Left colon (tissue), 2 donors: Measurements from ENCODE around the gene SLC17A2. TPM values are rescaled to one million over a fixed set of nuclear protein-coding genes. Genes with fewer than 3 reads are reported as not detected.

ENCODE experiments used
- ATAC-seq: fragments of 200-7000 bp; cut with Tn5 transposase; one replicate; pipeline ENCODE4 v1.9.1; 2020; ENCODE audit warnings: mild to moderate bottlenecking, moderate library complexity
- DNase-seq, 2 donors: peaks; one replicate each; pipeline ENCODE4 v3.0.0-alpha.2; 2020
- intact Hi-C, 2 donors: fragments of 100-400 bp; cut with DNase I in 1 of 2; cut with micrococcal nuclease in 1 of 2; formaldehyde crosslinking; loops; one replicate each; pipeline versions ENCODE4 v1.11.2 to v1.14.0; 2022; cut with DNase I, micrococcal nuclease
- total RNA-seq, 2 donors: library from RNA; stranded (reverse); fragmentation: NEBNext Ultra II Directional; extraction: Animal tissue kit (Norgen Biotek cat#: 25700); gene quantifications; one replicate each; pipeline ENCODE4 v1.2.1, GENCODE V29; 2021
- donor health status: DM: no; HTN: no; CAD: no.
- donor health status: DM: yes; HTN: yes; CAD: no.

SLC17A2 gene
- total RNA-seq, 2 donors from 2014 or later = not detected

GRCh38 chr6:25927756-25928216 is 2.7 kb downstream of the SLC17A2 start:
- intact Hi-C loops = no loop called here
- DNase-seq (no peak), ATAC-seq (no peak)

DNA sequence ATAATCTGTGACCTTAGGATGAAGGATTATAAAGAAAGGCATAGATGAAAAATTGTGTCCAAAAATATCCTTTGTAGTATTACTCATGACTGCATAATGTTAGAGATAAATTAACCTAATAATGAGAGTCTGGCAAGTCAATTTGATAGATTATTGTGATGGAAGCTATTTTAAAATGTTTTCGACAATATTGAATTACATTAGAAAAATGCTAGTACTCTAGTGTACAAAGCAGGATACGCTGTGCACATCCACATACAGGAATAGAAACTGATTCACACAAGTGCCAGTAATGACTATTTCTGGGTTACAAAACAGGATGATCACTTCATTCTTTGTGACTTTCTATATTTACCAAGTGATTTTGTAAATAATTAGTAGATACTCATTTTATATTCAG is 3.3 kb downstream of the SLC17A2 start:
- intact Hi-C loops = no loop called here
- ATAC-seq = no peak

GRCh38 chr6:25925876-25926275 is 4.6 kb downstream of the SLC17A2 start:
- no peak for DNase-seq
- no peak for ATAC-seq
- intact Hi-C loops = no loop called here

More for the DNA sequence above, 3.3 kb downstream of the SLC17A2 start:
- no peak for DNase-seq

GRCh38 chr6:25922301-25922700 is 8.2 kb downstream of the SLC17A2 start:
- DNase-seq = no peak
- intact Hi-C loops = no loop called here
- ATAC-seq = no peak

DNA sequence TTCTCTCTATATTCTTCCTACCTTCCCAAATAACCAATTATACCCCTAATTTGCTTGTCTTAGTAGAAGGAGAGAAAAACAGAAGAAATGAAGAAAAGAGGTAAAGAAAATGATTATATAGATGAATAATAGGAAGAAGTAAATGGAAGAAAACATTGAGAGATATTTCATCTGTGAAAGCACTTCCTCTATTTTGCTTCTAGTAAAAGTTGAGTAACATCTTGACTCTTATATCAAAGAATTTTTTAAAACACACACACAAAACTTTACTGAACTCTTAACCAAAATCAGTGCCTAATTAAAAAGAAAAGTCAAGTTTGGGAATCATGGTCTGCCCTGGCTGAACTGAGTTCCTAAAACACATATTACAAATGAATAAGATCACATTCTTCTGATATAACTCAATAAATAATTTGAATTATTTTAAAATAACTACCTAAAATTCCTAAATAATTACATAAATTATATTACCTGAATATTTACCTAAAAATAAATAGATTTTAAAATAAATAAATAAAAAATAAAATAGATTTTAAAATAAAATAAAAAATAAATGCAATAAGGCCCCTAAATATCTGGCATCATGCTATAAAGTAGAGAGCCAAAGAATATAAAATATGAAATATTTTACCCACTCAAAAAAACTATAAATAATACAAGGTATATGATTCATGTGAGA is 8.8 kb downstream of the SLC17A2 start:
- no peak for ATAC-seq
- DNase-seq = no peak
- intact Hi-C loops = no loop called here

DNA sequence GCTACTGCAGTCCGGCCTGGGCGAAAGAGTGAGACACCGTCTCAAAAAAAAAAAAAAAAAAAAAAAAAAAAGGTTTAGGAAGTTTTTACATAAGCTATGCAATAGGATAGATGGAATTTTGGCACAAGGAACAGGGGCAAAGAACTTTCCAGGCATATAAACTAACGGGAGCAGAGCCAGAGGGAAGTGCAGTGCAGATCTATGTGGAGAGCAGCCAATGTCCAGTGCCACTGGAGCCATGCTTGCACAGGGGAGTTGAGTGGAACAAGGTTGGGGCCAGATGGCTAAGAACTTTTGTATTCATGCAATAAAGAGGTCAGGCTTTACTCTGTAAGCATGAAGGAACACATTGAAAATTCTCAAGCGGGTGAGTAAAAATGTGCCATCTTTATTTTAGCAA is 10.8 kb downstream of the SLC17A2 start:
- no peak for ATAC-seq
- intact Hi-C loops = no loop called here
- DNase-seq = no peak

DNA sequence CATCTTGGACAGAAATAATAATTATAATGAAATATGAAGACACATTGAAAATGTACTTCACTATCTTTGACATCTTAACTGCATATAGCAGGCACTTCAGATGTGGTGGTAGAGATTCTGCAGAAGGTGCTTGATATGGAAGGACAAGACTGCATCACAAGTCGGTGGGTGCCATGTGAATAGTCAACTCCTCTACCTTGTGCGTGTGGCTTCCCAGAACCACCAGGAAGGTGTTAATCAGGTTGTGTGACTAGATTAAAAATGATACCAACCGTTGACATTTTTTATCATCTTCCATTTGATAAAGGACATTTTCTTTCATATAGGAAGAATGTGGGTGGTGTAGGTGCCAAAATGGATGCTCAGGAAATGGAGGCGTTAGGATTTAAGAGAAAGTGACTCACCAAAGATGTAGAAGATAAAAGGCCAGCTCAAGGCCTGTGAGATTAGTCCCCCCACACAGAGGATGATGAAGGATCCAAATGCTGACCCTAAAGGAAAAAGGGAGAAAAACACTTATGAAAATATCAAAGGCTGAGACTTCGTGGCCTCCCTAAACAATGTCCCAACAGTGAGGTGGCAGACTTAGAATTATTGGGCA is 12.3 kb downstream of the SLC17A2 start:
- ATAC-seq = no peak
- DNase-seq = no peak
- intact Hi-C loops = no loop called here

- no peak for ATAC-seq
- intact Hi-C loops = no loop called here
- no peak for DNase-seq
Measured at GRCh38 chr6:25916789-25917490, 13.6 kb downstream of the SLC17A2 start.

DNA sequence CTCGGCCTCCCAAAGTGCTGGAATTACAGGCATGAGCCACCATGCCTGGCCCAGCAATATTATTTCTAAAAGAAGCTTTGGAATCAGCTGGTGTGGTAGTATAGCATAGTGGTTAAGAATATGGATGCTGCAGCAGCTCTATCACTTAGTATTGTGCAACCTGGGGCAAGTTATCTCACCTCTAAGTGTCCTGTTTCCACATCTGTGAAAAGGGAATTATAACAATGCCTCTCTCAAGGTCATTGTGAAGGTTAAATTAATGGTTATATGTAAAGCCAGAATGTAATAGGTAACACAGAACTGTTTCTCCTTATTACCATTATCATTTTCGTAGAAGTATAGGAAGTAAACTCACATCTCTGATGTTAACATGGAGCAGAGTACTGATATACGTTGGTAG is 14.2 kb downstream of the SLC17A2 start:
- intact Hi-C loops = no loop called here
- ATAC-seq = no peak
- DNase-seq = no peak

DNA sequence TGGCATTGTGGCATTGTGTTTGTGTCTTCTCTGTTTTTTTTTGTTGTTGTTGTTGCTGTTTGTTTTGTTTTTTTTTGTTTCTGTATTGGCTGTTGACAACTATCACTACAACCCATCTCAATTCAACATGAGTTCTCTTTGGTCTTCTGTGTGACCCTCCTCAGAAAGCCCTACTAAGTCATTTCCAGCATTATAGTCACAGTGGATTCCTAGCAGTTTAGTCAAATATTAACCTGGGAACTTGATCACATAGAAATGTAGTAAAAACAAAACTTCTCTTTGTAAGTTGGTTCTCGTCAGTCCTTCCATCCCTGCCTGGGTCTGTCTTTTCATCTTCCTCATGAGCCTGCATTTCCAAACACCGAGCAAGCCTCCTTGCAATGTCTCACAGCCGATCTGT is 16.8 kb downstream of the SLC17A2 start:
- ATAC-seq = no peak
- no peak for DNase-seq
- intact Hi-C loops = no loop called here

DNA sequence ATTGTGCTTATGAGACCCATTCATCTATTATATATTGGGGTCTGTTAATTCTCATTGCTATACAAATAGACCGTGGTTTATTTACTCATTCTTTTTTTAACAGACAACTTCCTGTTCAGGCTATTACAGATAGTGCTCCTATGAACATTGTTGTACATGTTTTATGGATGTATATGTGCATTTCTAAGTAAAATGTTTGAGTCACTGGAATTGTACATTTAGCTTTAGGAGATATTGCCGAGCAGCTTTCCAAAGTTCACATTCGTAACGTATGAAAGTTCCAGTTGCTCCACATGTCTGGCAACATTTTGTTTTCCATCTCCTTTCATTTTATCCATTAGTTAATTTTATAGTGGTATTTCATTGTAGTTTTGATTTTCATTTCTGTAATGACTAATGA is 19.1 kb downstream of the SLC17A2 start:
- intact Hi-C loops = no loop called here
- ATAC-seq (peak; percentile 39), DNase-seq (no peak)

GRCh38 chr6:25907475-25908014 is 22.9 kb downstream of the SLC17A2 start:
- no peak for ATAC-seq
- intact Hi-C loops = loop anchor here (5.0 to 10.0 kb wide), 2 partner anchors 40 to 183 kb away; a partner anchor contains a TSS

DNA sequence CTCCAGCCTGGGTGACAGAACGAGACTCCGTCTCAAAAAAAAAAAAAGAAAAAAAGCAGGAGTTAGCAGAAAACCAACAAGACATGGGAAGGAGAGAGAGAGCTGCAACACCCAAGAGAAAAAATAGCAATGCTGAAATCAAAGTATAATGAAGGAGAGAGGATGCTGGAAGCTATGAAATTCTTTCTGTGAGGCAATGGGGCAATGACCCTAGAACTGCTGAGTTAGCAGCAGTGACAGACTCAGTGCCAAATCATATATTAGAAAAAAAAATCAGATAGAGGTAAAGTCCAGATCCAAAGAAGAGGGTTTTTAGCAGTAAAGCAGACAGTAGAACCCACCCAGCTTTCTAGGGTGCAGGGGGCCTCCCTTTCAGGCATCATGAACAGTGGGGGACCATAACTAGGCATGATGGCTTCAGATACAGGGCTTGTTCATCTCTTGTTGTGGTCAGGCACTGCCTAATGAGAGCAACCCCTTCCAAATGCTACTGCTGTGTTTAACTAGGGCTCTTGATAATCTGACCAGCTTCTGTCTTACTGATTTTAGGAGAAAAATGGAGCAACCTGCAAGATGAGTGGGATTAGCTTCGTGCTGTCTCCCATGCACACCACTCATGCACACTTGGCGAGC is 26.9 kb downstream of the SLC17A2 start:
- ATAC-seq (no peak), DNase-seq (no peak)
- intact Hi-C loops = loop anchor here in 1 of 2 donors (10.0 kb wide), 1 partner anchor 179 kb away; a partner anchor contains a TSS

More at GRCh38 chr6:25907475-25908014, 22.9 kb downstream of the SLC17A2 start:
- DNase-seq = no peak

GRCh38 chr6:25902071-25902470 is 28.4 kb downstream of the SLC17A2 start:
- intact Hi-C loops = loop anchor here in 1 of 2 donors (10.0 kb wide), 1 partner anchor 177 kb away; a partner anchor contains a TSS
- ATAC-seq (no peak), DNase-seq (no peak)

DNA sequence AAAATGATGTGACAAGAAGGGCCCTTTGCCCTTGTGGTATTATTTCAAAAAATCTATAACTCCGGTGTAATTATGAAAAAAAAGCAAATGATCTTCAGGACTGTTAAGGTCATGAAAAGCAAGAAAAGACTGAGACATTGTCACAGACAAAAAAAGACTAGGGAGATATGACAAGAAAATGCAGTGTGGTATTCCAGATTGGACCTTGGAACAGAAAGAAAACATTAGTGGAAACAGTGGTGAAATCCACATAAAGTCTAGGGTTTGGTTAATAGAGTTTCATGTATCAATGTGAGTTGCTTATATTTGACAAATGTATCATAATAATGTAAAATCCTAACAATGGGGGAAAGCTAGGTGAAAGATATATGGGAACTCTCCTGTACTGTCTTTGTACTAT is 29.6 kb downstream of the SLC17A2 start:
- DNase-seq (no peak), ATAC-seq (no peak)
- intact Hi-C loops = loop anchor here in 1 of 2 donors (10.0 kb wide), 1 partner anchor 176 kb away; a partner anchor contains a TSS

DNA sequence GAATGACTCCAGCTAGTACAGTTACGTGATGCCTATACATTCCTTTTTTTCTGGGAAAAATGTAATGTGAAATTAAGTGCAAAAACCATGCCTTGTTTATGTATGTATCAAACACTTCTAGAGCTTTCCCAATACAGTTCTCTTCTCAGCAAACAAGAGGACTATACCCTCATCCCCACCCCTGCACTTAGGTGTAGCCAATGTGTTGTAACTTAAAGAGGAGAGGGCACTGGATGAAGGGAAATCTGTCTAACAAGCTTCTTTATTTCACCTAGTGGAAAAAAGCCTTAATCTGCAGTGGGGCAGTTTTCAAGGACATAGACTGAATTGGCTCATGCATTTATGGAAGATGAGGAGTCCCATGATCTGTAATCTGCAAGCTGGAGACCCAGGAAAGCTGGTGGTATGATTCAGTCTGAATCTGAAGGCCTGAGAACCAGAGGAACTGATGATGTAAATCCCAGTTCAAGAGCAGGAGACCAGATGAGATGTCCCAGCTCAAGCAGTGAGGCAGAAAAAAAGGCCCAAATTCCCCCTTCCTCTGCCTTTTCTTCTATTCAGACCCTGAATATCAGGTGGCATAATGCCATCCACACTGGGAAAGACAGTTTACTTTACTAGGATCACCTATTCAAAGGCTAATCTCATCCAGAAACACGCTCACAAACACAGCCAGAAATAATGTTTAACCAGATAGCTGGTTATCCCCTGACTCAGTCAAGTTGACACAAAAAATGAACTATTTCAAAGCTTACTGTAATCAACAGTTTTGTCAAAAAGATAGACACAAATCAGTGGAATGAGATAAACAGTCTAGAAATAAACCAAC is 30.7 kb downstream of the SLC17A2 start:
- ATAC-seq (no peak), DNase-seq (no peak)
- intact Hi-C loops = loop anchor here in 1 of 2 donors (10.0 kb wide), 1 partner anchor 175 kb away; a partner anchor contains a TSS

- DNase-seq = no peak
- no peak for ATAC-seq
- intact Hi-C loops = no loop called here
Measured at GRCh38 chr6:25899123-25899522, 31.4 kb downstream of the SLC17A2 start.

DNA sequence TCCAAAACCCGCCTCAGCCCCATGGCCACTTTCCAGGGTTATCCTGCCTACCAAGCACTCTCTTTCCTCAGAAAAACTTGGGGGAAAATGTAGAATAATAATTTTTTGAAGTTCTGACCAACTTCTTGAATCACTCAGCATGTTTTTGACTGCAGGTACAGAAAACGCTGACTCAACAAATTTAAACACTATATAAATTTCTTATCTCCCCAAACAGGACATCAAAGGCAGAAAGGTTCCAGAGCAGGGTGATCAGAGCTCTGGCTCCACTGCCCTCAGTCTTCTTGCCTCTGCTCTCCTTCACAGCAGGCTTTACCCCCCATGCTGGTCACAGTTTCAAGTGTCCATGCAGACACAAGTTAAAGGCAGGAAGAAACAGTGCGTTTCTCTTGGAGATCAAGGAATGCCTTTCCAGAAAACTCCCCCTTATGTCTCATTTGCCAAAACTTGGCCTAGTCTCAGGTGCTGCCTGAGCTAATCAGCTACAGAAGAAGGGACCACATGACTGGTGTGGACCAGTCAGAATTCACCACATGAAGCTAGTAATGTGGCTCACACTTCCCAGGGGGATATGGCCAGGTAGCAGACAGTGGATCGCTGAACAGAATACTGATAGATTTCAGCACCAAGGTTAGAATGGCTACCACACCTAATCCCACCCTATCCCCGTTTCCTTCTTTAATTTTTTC is 32.1 kb downstream of the SLC17A2 start:
- DNase-seq (no peak), ATAC-seq (no peak)
- intact Hi-C loops = no loop called here
